Stimulated activated CD4-positive, alpha-beta T cell treated with anti-CD3 and anti-CD28 coated beads, Interleukin-4, amount 100 ng/mL, for 24 hours (primary cell): Measurements from ENCODE around the gene SLC5A12.
"Not testable (repeated sequence)": the region's sequence is repeated elsewhere in the genome, so short reads cannot be mapped to it uniquely, and the experiment has no call there.

Experiments used
- DNase-seq: peaks from one replicate; pipeline ENCODE4 v3.0.0-alpha.2; 2020

Gene SLC5A12

GRCh38 chr11:26649884-26650283 is 72.0 kb downstream of the SLC5A12 start:
- DNase-seq, result peak; percentile 4

- not testable (repeated sequence) for DNase-seq
Observed at GRCh38 chr11:26643314-26643713, 78.5 kb downstream of the SLC5A12 start.

GRCh38 chr11:26632691-26633159 is 89.1 kb downstream of the SLC5A12 start:
- no peak for DNase-seq

GRCh38 chr11:26626346-26626745 is 95.5 kb downstream of the SLC5A12 start:
- no peak for DNase-seq

- no peak for DNase-seq
Observed at GRCh38 chr11:26623076-26623659, 98.7 kb downstream of the SLC5A12 start.

- DNase-seq, result no peak
Observed at GRCh38 chr11:26622181-26622580, 99.7 kb downstream of the SLC5A12 start.

- DNase-seq, result no peak
Observed at GRCh38 chr11:26621132-26621531, 100.7 kb downstream of the SLC5A12 start.

- DNase-seq, result no peak
Observed at GRCh38 chr11:26620282-26621045, 101.4 kb downstream of the SLC5A12 start.

- DNase-seq, result no peak
Observed at GRCh38 chr11:26618441-26618840, 103.4 kb downstream of the SLC5A12 start.
